SIG-M5 (cell line): ENCODE measurements around the gene SYT3.
"Not testable (repeated sequence)": the region's sequence is repeated elsewhere in the genome, so short reads cannot be mapped to it uniquely, and the experiment has no call there.

Experiments
- DNase-seq: peaks from one replicate; lab custom pipeline; 2025; lab: John Stamatoyannopoulos, UW

Gene SYT3

GRCh38 chr19:50636317-50637085 is 3.2 kb downstream of the SYT3 start:
- DNase-seq: no peak

GRCh38 chr19:50633973-50634372 is 5.7 kb downstream of the SYT3 start:
- DNase-seq: no peak

GRCh38 chr19:50633359-50633758 is 6.3 kb downstream of the SYT3 start:
- no peak for DNase-seq

GRCh38 chr19:50632151-50632835 is 7.4 kb downstream of the SYT3 start:
- DNase-seq: no peak

- no peak for DNase-seq
Measured at GRCh38 chr19:50629801-50630200, 9.9 kb downstream of the SYT3 start.

- DNase-seq: no peak
Measured at GRCh38 chr19:50629194-50629593, 10.5 kb downstream of the SYT3 start.

GRCh38 chr19:50628551-50628950 is 11.1 kb downstream of the SYT3 start:
- DNase-seq: no peak

- no peak for DNase-seq
Measured at GRCh38 chr19:50628146-50628545, 11.5 kb downstream of the SYT3 start.

GRCh38 chr19:50626795-50627194 is 12.9 kb downstream of the SYT3 start:
- no peak for DNase-seq

- DNase-seq: no peak
Measured at GRCh38 chr19:50626011-50626410, 13.7 kb downstream of the SYT3 start.

- no peak for DNase-seq
Measured at GRCh38 chr19:50624949-50625600, 14.6 kb downstream of the SYT3 start.

- not testable (repeated sequence) for DNase-seq
Measured at GRCh38 chr19:50620394-50620906, 19.2 kb downstream of the SYT3 start.

- not testable (repeated sequence) for DNase-seq
Measured at GRCh38 chr19:50619184-50619583, 20.5 kb downstream of the SYT3 start.

GRCh38 chr19:50618379-50618778 is 21.3 kb downstream of the SYT3 start:
- DNase-seq: not testable (repeated sequence)

GRCh38 chr19:50612504-50613404 is 26.9 kb downstream of the SYT3 start:
- DNase-seq: not testable (repeated sequence)

- DNase-seq: no peak
Measured at GRCh38 chr19:50607874-50608785, 31.6 kb downstream of the SYT3 start.

GRCh38 chr19:50607388-50607787 is 32.3 kb downstream of the SYT3 start:
- no peak for DNase-seq

- not testable (repeated sequence) for DNase-seq
Measured at GRCh38 chr19:50606059-50606836, 33.4 kb downstream of the SYT3 start.

- DNase-seq: not testable (repeated sequence)
Measured at GRCh38 chr19:50604264-50605073, 35.2 kb downstream of the SYT3 start.
